Measurements from ENCODE around the gene ARTN. TPM values are rescaled to one million over a fixed set of nuclear protein-coding genes. Genes with fewer than 3 reads are reported as not detected.

Gene ARTN
- total RNA-seq, 4 donors from 2014 or later, result 0.19 to 0.72 (median 0.63) TPM; not detected in 1

DNA sequence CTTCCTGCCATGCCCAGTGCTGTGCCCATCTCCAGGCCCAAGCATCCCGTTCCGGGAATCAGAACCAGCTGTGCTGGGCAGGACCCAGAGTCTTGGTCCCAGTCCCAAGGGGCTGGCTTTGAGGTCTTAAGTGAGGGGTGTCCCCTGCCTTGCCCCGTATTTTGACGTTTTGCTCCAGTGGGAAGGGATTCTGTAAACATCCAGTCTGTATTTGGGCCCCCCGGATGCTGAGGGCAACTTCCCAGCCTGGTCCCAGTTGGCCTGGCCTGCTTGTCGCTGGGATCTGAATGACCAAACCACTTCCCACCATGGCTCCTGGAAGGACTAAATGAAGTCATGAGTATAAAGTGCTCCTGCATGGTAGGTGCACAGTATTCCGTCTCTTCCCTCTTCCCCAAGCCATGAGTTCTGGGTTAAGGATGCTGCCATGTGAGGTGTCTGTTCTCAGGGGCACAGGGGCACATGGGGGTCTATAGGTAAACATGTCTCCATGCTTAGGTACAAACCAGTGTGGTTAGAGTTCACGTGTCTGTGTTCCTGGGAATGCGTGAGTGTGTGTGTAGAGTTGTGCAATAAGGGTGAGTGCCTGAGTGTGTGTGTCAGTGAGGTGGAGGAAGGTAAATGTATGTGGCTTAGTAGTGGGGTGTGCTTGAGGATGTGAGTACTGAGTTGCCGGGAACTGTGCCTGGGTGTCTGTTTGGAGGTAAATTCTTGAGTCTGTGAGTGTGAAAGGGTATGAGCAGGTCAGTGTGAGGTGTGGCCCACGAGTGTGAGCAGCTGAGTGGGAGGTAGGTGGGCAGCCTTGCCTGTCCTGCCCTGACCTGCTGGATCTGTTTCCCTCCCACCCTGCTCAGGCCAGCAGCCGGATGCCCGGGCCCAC lies 46.9 kb downstream of the ARTN start:
- ATAC-seq (ENCODE audit: low FRiP score) (no peak), DNase-seq (ENCODE audit: low spot score) (no peak)
- TF ChIP-seq, protein P1, sequence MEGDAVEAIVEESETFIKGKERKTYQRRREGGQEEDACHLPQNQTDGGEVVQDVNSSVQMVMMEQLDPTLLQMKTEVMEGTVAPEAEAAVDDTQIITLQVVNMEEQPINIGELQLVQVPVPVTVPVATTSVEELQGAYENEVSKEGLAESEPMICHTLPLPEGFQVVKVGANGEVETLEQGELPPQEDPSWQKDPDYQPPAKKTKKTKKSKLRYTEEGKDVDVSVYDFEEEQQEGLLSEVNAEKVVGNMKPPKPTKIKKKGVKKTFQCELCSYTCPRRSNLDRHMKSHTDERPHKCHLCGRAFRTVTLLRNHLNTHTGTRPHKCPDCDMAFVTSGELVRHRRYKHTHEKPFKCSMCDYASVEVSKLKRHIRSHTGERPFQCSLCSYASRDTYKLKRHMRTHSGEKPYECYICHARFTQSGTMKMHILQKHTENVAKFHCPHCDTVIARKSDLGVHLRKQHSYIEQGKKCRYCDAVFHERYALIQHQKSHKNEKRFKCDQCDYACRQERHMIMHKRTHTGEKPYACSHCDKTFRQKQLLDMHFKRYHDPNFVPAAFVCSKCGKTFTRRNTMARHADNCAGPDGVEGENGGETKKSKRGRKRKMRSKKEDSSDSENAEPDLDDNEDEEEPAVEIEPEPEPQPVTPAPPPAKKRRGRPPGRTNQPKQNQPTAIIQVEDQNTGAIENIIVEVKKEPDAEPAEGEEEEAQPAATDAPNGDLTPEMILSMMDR (IDR thresholded peaks at IDR 0.05), result no peak

DNA sequence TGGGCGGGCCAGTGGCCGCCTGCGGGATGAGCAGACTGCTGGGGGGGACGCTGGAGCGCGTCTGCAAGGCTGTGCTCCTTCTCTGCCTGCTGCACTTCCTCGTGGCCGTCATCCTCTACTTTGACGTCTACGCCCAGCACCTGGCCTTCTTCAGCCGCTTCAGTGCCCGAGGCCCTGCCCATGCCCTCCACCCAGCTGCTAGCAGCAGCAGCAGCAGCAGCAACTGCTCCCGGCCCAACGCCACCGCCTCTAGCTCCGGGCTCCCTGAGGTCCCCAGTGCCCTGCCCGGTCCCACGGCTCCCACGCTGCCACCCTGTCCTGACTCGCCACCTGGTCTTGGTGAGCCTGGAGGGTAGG lies 47.5 kb downstream of the ARTN start:
- no peak for ATAC-seq (ENCODE audit: low FRiP score)
- DNase-seq (ENCODE audit: low spot score), result no peak
- TF ChIP-seq, protein P1 (IDR thresholded peaks at IDR 0.05), result no peak

GRCh38 chr1:43981636-43982035 lies 48.0 kb downstream of the ARTN start:
- TF ChIP-seq, protein P1 (IDR thresholded peaks at IDR 0.05), result no peak
- ATAC-seq (ENCODE audit: low FRiP score) (no peak), DNase-seq (ENCODE audit: low spot score) (no peak)

DNA sequence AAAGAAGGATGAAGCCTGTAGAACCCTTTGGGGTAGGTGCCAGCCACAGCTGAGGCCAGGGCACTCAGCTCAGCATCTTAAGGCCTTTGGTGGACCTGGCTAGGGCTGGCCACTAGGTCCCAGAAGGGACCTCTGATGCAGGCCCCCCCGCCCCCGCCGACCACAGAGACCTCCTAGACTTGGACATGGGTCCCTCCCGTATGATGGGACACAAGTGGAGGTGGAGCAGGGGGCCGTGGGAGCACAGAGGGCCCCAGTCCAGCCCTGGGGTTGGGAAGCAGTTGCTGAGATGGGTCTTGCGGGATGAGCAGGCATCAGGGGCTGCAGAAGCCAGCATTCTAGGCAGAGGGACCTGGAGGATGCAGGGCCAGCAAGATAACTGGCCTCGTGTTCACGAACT lies 48.6 kb downstream of the ARTN start:
- no peak for DNase-seq (ENCODE audit: low spot score)
- TF ChIP-seq, protein P1 (IDR thresholded peaks at IDR 0.05), result no peak
- no peak for ATAC-seq (ENCODE audit: low FRiP score)

DNA sequence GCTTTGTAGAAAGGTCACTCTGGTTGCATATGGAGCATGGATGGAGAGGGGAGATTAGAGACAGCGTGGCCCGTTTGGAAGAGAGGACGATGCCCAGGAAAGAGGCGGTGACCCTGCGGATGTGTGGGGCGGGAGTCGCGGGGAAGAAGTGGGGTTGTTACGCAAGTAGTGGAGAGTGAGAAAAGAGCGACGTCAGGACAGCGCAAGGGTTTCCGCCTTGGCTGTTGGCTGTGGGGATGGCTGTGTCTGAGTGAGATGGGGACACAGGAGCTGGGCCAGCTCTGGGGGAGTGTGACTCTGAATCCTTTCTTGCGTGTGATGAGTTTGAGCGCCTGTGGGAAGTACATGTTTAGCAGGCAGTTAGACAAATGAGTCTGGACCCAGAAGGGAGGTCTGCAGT lies 49.2 kb downstream of the ARTN start:
- no peak for DNase-seq (ENCODE audit: low spot score)
- TF ChIP-seq, protein P1 (IDR thresholded peaks at IDR 0.05), result no peak
- ATAC-seq (ENCODE audit: low FRiP score), result no peak

GRCh38 chr1:43983253-43983899 lies 49.8 kb downstream of the ARTN start:
- no peak for DNase-seq (ENCODE audit: low spot score)
- no peak for ATAC-seq (ENCODE audit: low FRiP score)
- TF ChIP-seq, protein P1 (IDR thresholded peaks at IDR 0.05), result no peak
